Diencephalon (tissue), 1 donor: Measurements from ENCODE around the gene SH2B2. TPM values are rescaled to one million over a fixed set of nuclear protein-coding genes. Genes with fewer than 3 reads are reported as not detected.

Experiments used
- small RNA-seq: library from RNA; depleted of rRNA; stranded (forward); fragments of <200 nt; gene quantifications from one replicate; pipeline ENCODE3, GENCODE V24; 2014
- total RNA-seq: library from RNA; depleted of rRNA; stranded (reverse); fragments of >200 nt; gene quantifications from one replicate; pipeline ENCODE4 v1.2.3, GENCODE V29; 2014

SH2B2 gene
- total RNA-seq, result 10.8 TPM

GRCh38 chr7:102286237-102287110, at the start of gene SH2B2:
TSS of gene SH2B2 (plus strand) at chr7:102286868. CDS start at chr7:102300551, 13,683 bp downstream.

GRCh38 chr7:102356344-102356743, 69.7 kb downstream of the SH2B2 start, which contains the start of gene SPDYE6:
TSS of gene SPDYE6 (minus strand) at chr7:102356444. CDS start at chr7:102356023, 421 bp downstream.

Small RNA genes within 50 kb of the gene (small RNA-seq; reads per million reads assigned to genes)
- gene AC005088.1 (not detected), gene MIR4285 (not detected), gene RF00019 (not detected)

Other genes with a start within 250 kb of the SH2B2 start
- gene SPDYE6, start 69.6 kb downstream of the SH2B2 start, total RNA-seq, result not detected
- 21.2 TPM for gene PRKRIP1, start 109.5 kb downstream of the SH2B2 start, total RNA-seq
- 45.4 TPM for gene ORAI2, start 146.7 kb downstream of the SH2B2 start, total RNA-seq
- 13.6 TPM for gene ALKBH4, start 178.0 kb downstream of the SH2B2 start, total RNA-seq
- 44.5 TPM for gene LRWD1, start 178.1 kb downstream of the SH2B2 start, total RNA-seq
- gene POLR2J, start 192.1 kb downstream of the SH2B2 start, total RNA-seq, result 13.1 TPM
- gene RASA4B, start 230.9 kb downstream of the SH2B2 start, total RNA-seq, result 17.1 TPM